Ammon's horn (tissue), 1 donor: Measurements from ENCODE around the gene BCAN.

ENCODE experiments used
- DNase-seq: peaks from one replicate; pipeline ENCODE4 v3.0.0-alpha.2; 2016; ENCODE audit warnings: low spot score

The BCAN gene

GRCh38 chr1:156662005-156662799 lies 20.3 kb downstream of the BCAN start:
- peak; percentile 89 for DNase-seq

- DNase-seq, result no peak
Measured at GRCh38 chr1:156662800-156663055, 20.8 kb downstream of the BCAN start.

DNA sequence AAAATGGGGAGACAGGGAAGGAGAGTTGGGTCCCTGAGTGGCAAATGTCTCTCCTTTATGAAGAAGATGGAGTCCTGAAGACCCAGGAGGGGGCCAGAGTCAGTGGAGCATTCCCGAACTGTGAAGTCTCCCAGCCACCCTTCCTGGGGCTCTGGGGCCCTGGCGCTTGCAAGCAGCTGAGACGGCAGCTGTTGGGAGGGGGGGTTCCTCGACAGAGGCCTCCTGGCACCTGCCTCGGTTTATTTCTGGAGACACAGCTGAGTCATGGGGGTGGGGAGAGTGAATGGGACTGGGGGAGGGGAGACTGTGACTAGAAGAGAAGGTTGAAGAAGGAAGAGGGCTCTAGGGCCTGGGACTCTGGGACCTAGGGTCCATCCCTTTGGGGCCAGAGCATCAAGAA lies 21.3 kb downstream of the BCAN start:
- DNase-seq, result no peak

DNA sequence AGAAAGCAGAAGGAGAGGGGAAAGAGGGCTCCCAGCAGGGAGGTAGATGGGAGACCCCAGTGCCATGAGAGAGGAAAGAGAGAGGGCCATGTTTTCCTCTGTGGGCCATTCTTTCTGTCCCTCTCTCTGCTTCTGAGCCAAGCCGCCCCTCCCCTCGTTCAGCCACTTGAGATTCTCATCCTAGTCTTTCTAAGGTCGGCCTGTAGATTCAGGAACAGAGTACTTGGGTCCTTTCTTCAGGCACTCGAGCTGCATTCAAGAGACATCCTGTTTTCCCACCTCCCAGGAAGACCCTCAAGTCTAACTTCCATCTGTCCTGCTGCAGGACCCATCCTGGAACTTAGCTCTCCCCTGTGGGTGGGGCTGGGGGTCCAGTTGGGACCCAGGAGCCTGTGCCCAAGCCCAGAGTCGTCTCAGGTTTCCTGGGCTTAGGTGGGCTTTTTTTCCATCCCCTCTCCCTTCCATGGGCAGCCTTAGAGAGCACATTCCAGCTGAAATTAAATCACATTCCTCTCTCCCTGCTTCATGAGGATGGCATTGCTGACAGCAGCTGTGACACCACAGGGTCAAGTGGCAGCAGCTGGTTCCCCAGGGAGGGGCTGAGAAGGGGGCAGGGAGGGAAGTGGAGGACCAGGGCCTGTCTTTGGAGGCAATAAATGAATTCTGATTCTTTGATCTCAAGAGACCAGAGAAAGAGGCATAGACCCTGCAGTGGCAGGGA lies 22.3 kb downstream of the BCAN start:
- no peak for DNase-seq

DNA sequence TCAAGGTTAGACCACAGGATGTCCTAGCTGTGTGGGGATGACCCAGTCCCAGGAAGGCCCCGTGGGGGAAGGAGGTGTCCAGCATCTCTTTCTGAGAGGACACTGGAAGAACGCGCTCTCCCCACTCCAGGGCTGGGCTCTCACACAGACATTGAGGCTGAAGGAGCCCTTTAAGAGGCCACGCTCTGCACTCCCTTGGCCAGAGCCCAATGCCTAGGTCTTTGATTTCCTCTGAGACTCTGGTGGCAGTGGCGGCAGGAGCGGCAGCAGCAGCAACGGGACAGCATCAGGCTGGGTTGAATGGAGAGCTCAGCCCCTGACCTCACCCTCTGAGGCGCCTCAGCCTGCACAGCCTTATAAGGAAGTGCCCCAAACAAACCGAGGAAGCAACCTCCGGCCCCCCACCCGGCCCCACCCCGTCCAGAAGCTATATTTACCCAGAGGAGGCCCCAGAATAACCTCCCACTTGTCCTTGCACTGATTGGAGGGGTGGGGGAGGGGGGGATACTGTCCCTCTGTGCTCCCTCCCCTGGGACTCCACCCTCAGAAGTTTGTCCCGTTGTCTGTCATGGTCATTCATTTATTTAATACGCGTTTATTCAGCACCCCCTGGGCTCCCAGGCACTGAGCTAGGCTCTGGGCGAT lies 23.0 kb downstream of the BCAN start:
- no peak for DNase-seq

DNA sequence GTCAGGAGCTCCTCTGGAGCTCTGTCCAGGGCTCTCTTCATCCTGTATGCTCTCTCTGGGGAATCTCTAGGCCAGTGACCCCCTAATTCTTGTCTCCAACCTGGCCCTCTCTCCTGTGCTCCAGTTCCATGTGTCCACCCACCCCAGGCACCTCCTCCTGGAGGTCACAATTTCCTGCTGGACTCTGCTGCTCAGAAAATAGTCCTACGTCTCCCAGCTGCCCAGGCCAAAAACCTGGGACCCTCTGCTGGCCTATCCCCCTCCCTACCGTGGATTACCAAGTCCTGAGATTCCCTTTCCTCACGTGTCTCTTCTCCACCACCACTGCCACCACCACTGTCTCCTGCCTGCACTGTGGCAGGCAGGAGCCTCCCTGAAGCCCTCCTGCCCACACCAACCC lies 23.6 kb downstream of the BCAN start:
- no peak for DNase-seq

- no peak for DNase-seq
Measured at GRCh38 chr1:156666862-156667609, 25.1 kb downstream of the BCAN start.

DNA sequence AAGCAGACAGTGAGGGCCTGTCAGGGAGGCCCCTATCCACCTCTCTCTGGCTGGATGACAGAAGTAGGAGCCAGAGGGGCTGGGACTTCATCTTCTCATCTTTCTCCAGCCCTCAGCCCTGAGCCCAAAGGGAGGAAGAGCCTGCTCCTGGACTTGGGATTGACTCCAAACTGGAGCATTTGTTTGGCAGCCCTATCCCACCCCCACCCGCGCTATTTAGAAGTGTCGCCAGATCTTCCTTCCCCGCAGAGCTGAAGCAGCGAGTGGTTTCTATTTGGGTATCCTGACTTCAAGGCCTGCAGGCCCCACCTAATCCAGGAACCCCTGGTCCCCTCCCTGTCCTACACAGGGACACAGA lies 25.7 kb downstream of the BCAN start:
- no peak for DNase-seq

- no peak for DNase-seq
Measured at GRCh38 chr1:156667968-156668709, 26.2 kb downstream of the BCAN start.

DNA sequence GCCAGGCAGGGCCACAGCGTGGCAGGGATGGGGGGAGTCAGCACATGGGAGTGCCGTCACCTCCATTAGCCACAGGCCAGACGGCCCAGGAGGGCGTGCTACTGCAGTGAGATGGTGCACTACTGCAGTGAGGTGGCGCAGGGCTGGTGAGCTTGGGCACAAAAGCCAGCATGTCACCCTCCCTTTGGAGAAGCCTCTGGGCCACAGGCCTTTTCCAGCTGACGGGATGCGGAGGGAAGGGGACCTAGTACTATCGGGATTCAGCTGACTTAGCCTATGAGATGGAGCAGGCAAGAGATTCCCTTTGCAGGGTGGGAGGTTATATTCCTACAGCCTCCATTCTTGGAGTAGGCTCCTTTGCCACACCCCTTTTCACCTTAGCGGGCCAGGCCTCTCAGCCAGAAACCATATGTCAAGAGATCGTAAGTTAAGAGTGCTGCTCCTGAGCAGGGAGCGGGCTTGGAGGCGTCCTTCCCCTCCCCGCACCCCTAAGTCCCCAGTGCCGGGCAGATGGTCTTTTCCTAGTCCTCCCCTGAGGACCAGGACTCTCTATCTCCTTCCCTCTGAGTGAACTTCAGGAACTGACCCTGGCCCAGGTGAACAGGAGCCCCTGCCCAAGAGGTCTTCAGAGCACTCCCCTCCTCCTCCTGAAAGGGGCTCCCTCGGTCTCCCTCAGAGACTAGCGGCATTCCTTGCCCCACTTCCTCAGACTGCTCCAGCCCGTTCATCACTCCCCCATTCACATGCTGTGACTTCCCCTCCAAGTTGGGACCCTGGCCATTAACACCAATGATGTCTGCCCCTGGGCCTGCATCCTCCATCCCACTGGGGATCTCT lies 27.1 kb downstream of the BCAN start:
- no peak for DNase-seq

DNA sequence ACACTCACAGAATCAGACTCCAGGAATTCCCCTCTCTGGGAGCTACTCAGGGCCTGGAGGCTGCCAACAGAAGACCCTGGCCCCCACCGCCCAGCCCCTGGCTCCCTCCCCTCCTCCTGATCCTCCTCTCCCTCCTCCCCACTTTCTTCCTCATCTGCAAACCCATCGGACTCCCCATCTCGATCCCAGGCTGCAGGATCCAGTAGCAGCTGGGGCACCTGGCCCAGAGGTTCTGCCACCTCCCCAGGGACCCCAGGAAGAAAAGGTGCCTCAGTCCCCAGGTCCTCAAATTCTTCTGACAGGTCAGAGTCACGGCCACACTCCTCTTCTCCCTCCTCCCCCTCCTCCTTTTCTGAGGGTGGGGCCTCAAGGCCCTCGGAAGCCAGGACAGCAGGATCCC lies 27.9 kb downstream of the BCAN start:
- no peak for DNase-seq

- DNase-seq, result no peak
Measured at GRCh38 chr1:156670359-156670758, 28.4 kb downstream of the BCAN start.

DNA sequence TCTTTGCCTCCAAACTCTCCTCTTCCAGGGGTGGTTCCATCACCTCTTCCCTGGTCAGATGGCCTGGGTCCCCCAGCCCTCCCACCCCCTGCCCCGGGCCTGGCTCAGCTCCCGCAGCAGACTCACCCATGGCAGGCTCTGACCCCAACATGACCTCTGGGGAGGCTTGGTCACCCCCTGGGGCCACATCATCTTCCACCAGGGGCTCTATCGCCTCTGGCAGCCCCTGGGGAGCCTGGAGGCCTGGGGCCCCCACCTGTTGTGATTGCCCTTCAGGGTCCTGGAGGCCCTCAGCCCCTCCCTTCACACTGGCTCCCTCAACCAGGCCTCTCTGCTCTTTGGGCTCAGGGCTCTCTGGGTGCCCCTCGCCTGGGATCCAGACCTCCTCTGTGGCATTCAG lies 28.9 kb downstream of the BCAN start:
- no peak for DNase-seq

- DNase-seq, result no peak
Measured at GRCh38 chr1:156671804-156672203, 29.9 kb downstream of the BCAN start.

DNA sequence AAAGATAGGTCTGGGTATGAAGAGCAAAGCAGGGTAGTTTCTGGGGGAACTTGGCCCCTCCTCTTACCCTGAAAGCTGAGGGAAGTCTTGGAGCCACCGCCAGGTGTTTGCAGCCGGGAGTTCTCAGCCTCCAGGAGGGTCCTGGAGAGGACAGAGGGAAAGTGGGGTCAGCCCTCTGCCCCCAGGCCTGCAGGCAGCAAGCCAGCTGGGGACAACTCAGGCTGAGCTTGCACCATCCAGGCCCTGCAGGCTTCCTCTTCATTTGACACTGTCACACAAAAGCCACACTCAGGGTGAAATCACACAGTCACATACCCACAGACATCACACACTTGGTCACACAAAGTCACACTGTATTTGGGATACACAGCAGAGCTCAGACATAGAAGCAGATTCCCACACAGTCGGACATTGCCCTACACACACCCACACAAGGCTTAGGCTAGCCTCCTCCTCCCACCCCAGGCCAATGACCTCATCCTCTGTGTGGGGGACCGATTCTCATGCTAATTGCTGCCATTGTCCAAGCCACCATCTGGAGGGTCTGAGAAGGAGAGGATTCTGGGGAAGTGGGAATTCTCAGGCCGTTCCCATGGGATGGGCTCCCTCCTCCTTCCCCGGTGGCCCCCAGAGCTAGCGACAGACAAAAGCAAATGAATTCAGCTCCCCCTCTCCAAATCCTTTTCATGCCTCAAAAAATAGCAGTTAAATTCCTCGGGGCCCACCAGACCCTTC lies 31.6 kb downstream of the BCAN start:
- peak; percentile 73 for DNase-seq

DNA sequence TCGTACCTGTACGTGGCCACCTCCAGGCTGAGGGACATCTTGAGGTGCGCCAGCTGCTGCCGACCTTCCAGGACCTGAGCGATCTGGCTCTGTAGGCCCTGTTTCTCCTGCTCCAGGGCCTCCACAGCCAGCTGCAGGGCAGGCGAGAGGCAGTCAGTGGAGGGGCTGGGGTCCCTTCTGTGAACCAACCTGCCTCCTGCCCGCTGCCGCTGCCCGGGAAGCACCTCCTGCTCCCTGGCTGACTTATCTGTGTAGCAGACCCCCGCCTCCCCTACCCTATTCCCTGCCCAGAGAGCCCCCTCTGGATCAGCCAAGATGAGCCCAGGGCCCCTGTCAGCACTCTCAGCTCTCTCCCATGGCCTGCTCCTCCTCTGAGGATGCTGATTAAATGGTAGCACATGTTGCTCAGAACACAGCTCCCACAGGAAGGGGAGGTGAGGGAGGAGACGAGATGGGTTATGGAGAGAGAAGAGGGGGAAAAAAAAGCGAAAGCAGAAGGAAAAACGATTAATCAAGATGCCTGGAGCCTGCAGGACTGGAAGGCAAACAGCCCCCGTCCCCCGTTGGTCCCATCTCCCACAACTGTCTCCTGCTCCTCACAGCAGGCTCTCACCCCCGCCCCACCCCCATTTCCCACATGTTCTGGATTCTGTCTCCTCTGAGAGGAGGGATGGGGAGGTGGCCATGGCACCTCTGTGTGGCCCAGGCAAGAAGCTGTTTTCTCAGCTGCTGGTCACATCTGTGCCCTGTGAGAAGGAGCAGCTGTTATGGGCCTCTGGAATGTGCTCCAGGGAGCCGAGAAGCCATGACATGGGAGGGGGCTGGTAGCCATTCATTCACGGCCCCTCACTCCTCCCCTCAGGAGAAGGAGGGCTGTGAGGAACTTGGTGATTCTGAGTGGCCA lies 33.5 kb downstream of the BCAN start:
- no peak for DNase-seq

DNA sequence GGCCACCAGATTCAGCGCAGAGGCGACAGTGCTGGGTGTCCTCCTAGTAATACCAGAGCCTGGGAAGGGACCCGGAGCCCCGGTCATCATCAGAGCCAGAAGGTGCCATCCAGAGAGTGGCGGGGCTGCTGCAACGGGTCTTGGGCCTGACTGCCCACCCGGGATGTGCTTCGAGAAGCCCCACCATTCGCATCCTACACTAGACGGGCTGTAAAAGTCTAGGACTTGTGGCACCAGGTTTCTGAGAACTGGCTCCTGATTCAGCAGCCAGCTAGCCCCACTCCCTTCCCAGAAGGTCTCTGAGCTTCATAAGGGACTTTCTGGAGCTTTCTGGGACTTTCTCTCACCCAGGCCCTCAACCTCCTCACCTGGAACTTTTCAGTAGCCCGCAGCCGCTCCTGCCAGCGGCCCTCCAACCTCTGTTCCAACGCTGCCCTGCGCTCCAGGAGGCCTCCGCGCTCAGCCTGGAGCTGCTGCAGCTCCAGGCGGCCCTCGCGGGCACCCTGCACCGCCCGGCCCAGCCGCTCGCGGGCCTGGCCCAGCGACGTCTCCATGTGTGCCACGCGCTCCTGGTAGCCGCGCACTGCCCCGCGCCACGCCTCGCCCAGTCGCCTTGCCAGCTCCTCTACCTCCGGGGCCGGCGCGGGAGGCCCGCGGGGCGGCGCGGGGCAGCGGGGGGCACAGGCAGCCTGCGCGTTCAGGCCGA lies 34.4 kb downstream of the BCAN start:
- DNase-seq, result no peak

DNA sequence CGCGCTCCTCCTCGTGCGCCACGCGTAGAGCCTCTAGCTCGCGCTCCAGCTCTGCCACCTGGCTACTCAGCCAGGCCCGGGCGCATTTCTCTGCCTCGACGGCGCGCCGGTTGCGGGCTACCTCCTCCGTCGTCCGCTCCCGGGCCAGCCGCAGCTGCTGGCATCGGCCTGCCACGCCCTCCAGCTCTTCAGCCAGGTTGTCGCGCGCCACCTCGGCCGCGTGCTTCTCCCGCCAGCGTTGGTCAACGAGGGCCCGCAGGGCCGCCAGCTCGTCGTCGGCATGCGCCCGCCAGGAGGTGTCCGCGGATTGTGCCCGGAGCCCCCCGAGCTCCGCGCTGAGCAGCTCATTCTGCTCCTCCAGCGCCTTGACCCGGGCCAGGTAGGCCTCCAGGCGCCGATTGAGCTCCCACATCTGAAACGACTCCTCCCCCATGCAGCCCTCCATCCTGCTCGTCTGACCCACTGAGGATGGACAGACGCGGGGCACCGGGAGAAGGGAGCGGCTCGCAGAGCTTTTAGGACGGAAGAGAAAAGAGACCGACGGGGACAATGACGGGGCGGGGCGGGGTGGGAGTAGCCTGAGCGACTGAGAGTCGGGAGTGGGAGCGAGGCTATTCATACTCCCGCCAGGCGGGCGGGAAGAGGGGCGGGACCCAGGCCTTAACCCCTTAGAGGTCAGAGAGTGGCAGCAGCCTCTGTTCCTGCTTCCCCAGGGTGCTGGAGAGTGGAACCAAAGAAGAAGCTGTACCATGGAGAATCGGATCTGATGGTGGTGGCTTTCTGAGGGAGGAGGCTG lies 35.1 kb downstream of the BCAN start, which contains the start of gene NES:
TSS of gene NES (minus strand) at position 588 of the 796 bp plus-strand sequence. CDS start at position 445, 143 bp downstream.
- peak; percentile 48 for DNase-seq
